AG04450 (cell line): ENCODE measurements around the gene KCNK15. TPM values are rescaled to one million over a fixed set of nuclear protein-coding genes. Genes with fewer than 3 reads are reported as not detected.

ENCODE experiments used
- CTCF ChIA-PET: fragments of 300-600, 350-600 bp; formaldehyde crosslinking; extraction: SDS; loops from one replicate; lab custom pipeline; 2022; ENCODE audit warnings: antibody characterized with exemption, inconsistent platforms; lab: Charles Lee
- POLR2A ChIA-PET: fragments of 350-600 bp; formaldehyde crosslinking; extraction: SDS; loops from one replicate; lab custom pipeline; 2021; ENCODE audit warnings: antibody characterized with exemption, inconsistent platforms; lab: Yijun Ruan, JAX
- DNase-seq: peaks from one replicate; pipeline ENCODE4 v3.0.0-alpha.2; 2011; ENCODE audit warnings: low read depth, low spot score
- H3K27ac ChIP-seq: one replicate; pipeline ENCODE4 v1.5.1; 2012; ENCODE audit warnings: low read depth, low read length, control low read depth
- H3K27me3 ChIP-seq: one replicate; pipeline ENCODE4 v1.6.0; 2012; ENCODE audit warnings: low read length; ENCODE audit not compliant: control insufficient read depth, insufficient read depth
- H3K4me3 ChIP-seq: 2 replicates; pipeline ENCODE4 v1.5.1; 2011; ENCODE audit warnings: mild to moderate bottlenecking, low read depth, low read length, control low read depth
- H3K9me3 ChIP-seq: 2 replicates; pipeline ENCODE4 v1.5.1; 2012; ENCODE audit warnings: low read length; ENCODE audit not compliant: control insufficient read depth, insufficient read depth
- CTCF ChIP-seq: IDR thresholded peaks from 2 replicates; pipeline ENCODE4 v1.5.1; 2011; ENCODE audit warnings: low read depth, low read length, control low read depth, inconsistent platforms
- polyA plus RNA-seq: library from polyadenylated mRNA; depleted of rRNA; stranded (reverse); fragments of >200 nt; gene quantifications from 2 replicates; pipeline ENCODE4 v1.2.3, GENCODE V29; 2011

The KCNK15 gene
- polyA plus RNA-seq, 1 experiment: not detected

- peak; percentile 8 for DNase-seq
- no peak overlapping the region for H3K27ac ChIP-seq
- H3K9me3 ChIP-seq: no peaks in the 10 kb centered on the region
- no peak overlapping the region for H3K4me3 ChIP-seq
- POLR2A ChIA-PET: no interaction called here
- no peak for TF ChIP-seq CTCF
- peaks cover 5% of the 10 kb centered on the region for H3K27me3 ChIP-seq
- CTCF ChIA-PET: no interaction called here
Measured at GRCh38 chr20:44780226-44780625, 34.6 kb downstream of the KCNK15 start.

GRCh38 chr20:44781118-44781517, 35.5 kb downstream of the KCNK15 start:
- Histone ChIP-seq H3K9me3 (no peaks in the 10 kb centered on the region), H3K4me3 (no peak overlapping the region), H3K27me3 (peaks cover 5% of the 10 kb centered on the region), H3K27ac (no peak overlapping the region)
- CTCF ChIA-PET: no interaction called here
- DNase-seq: no peak
- POLR2A ChIA-PET: no interaction called here
- no peak for TF ChIP-seq CTCF

- POLR2A ChIA-PET: no interaction called here
- H3K27ac ChIP-seq: no peak overlapping the region
- H3K27me3 ChIP-seq: peaks cover 5% of the 10 kb centered on the region
- CTCF ChIA-PET: no interaction called here
- no peaks in the 10 kb centered on the region for H3K9me3 ChIP-seq
- no peak for DNase-seq
- no peak overlapping the region for H3K4me3 ChIP-seq
- no peak for TF ChIP-seq CTCF
Measured at GRCh38 chr20:44781791-44782190, 36.1 kb downstream of the KCNK15 start.

GRCh38 chr20:44784688-44785087, 39.0 kb downstream of the KCNK15 start:
- Histone ChIP-seq H3K27ac (no peak overlapping the region), H3K9me3 (no peaks in the 10 kb centered on the region), H3K27me3 (peaks cover 5% of the 10 kb centered on the region), H3K4me3 (no peak overlapping the region)
- POLR2A ChIA-PET: no interaction called here
- TF ChIP-seq CTCF: no peak
- CTCF ChIA-PET: interaction anchor here (1.8 kb wide), 1 partner anchor 37 kb away, joined by 5 read pairs; no protein-coding TSS in a partner anchor
- no peak for DNase-seq

- peaks cover 5% of the 10 kb centered on the region for H3K27me3 ChIP-seq
- CTCF ChIA-PET: interaction anchor here (0.6 to 1.8 kb wide), 2 partner anchors 38 to 526 kb away, joined by 4 to 5 read pairs; no protein-coding TSS in a partner anchor
- no peak for TF ChIP-seq CTCF
- H3K27ac ChIP-seq: no peak overlapping the region
- no peak overlapping the region for H3K4me3 ChIP-seq
- POLR2A ChIA-PET: no interaction called here
- no peak for DNase-seq
- no peaks in the 10 kb centered on the region for H3K9me3 ChIP-seq
Measured at GRCh38 chr20:44785768-44786167, 40.1 kb downstream of the KCNK15 start.
